Left lung (tissue), 10 donors: ENCODE data around the gene AK8. TPM values are rescaled to one million over a fixed set of nuclear protein-coding genes. Genes with fewer than 3 reads are reported as not detected.
"Not testable (repeated sequence)": the region's sequence is repeated elsewhere in the genome, so short reads cannot be mapped to it uniquely, and the experiment has no call there.

ENCODE experiments used
- ATAC-seq: fragments of 200-7000 bp; cut with Tn5 transposase; one replicate; pipeline ENCODE4 v1.9.1; 2020; ENCODE audit warnings: moderate library complexity
- DNase-seq, 4 donors: peaks; one replicate each; pipeline ENCODE4 v3.0.0-alpha.2; 2013 to 2020
- H3K27ac ChIP-seq, 2 donors: fragments of 200-600 bp; sonication (generic) in 1 of 2; one replicate each; pipeline versions ENCODE4 v1.5.0 to v1.8.0; 2020 to 2021
- H3K27me3 ChIP-seq, 2 donors: fragments of 200-600 bp; sonication (generic) in 1 of 2; one replicate each; pipeline versions ENCODE4 v1.5.0 to v1.8.0; 2020 to 2021
- H3K36me3 ChIP-seq, 2 donors: fragments of 200-600 bp; sonication (generic) in 1 of 2; one replicate each; pipeline versions ENCODE4 v1.5.0 to v1.8.0; 2020 to 2021
- H3K4me1 ChIP-seq, 2 donors: fragments of 200-600 bp; one replicate each; pipeline ENCODE4 v1.8.0; 2021
- H3K4me3 ChIP-seq, 2 donors: fragments of 200-600 bp; sonication (generic) in 1 of 2; one replicate each; pipeline versions ENCODE4 v1.5.0 to v1.8.0; 2020 to 2021; ENCODE audit warnings: mild to moderate bottlenecking in 1 of 2
- H3K9me3 ChIP-seq, 2 donors: fragments of 200-600 bp; sonication (generic) in 1 of 2; one replicate each; pipeline versions ENCODE4 v1.5.0 to v1.8.0; 2020 to 2021
- CTCF ChIP-seq, 2 donors: fragments of 200-600 bp; sonication (generic) in 1 of 2; IDR thresholded peaks; one replicate each; pipeline versions ENCODE4 v1.5.0 to v1.8.0; 2021; ENCODE audit warnings: antibody characterized with exemption in 2 of 2
- intact Hi-C, 2 donors: fragments of 100-400 bp; cut with DNase I; formaldehyde crosslinking; loops; one replicate each; pipeline versions ENCODE4 v1.11.2 to v1.14.2; 2022
- polyA plus RNA-seq, 6 donors: library from polyadenylated mRNA; unstranded; fragments of 120-200 nt; gene quantifications; one replicate each; pipeline ENCODE4 v1.2.1, GENCODE V29; 2013; ENCODE audit not compliant: insufficient read length in 6 of 6
- total RNA-seq, 2 donors: library from RNA; stranded (reverse); fragmentation: NEBNext Ultra II Directional; extraction: Animal tissue kit (Norgen Biotek cat#: 25700); gene quantifications; one replicate each; pipeline ENCODE4 v1.2.1, GENCODE V29; 2021
- donor health status: DM: no; HTN: yes; CAD: no.
- donor health status: DM: no; HTN: no; CAD: no.

The AK8 gene
- total and polyA plus RNA-seq, 8 donors: 0.55 to 3.6 (median 2.4) TPM

GRCh38 chr9:132712753-132713152 is 165.3 kb downstream of the AK8 start:
- Histone ChIP-seq H3K36me3 (no peaks in the 10 kb centered on the region), H3K4me1 (no peaks in the 10 kb centered on the region), H3K9me3 (no peaks in the 10 kb centered on the region), H3K27me3 (peaks cover 0 to 15% of the 10 kb centered on the region in 2 donors), H3K4me3 (no peak overlapping the region), H3K27ac (no peak overlapping the region)
- no peak for ATAC-seq
- no peak for TF ChIP-seq CTCF (IDR thresholded peaks at IDR 0.05)
- intact Hi-C loops: no loop called here
- no peak for DNase-seq

GRCh38 chr9:132711846-132712245 is 166.2 kb downstream of the AK8 start:
- peaks cover 0 to 6% of the 10 kb centered on the region in 2 donors for H3K27me3 ChIP-seq
- intact Hi-C loops: no loop called here

GRCh38 chr9:132711152-132711551 is 166.9 kb downstream of the AK8 start:
- H3K27ac ChIP-seq, ATAC-seq, DNase-seq, H3K4me3 ChIP-seq, H3K27me3 ChIP-seq, intact Hi-C loops, H3K36me3 ChIP-seq, H3K9me3 ChIP-seq, H3K4me1 ChIP-seq: not testable (repeated sequence)

More at GRCh38 chr9:132711846-132712245, 166.2 kb downstream of the AK8 start:
- Histone ChIP-seq H3K27ac (no peak overlapping the region), H3K4me1 (no peaks in the 10 kb centered on the region), H3K36me3 (no peaks in the 10 kb centered on the region), H3K4me3 (no peak overlapping the region), H3K9me3 (no peaks in the 10 kb centered on the region)
- TF ChIP-seq CTCF (IDR thresholded peaks at IDR 0.05): no peak
- no peak for DNase-seq
- no peak for ATAC-seq

GRCh38 chr9:132710333-132710732 is 167.8 kb downstream of the AK8 start:
- H3K4me3 ChIP-seq: no peak overlapping the region
- TF ChIP-seq CTCF (IDR thresholded peaks at IDR 0.05): no peak
- DNase-seq (no peak), ATAC-seq (no peak)
- no peak overlapping the region for H3K27ac ChIP-seq
- H3K36me3 ChIP-seq: no peaks in the 10 kb centered on the region
- no peaks in the 10 kb centered on the region for H3K4me1 ChIP-seq
- intact Hi-C loops: no loop called here
- no peaks in the 10 kb centered on the region for H3K27me3 ChIP-seq
- H3K9me3 ChIP-seq: no peaks in the 10 kb centered on the region

- Histone ChIP-seq H3K4me3 (no peak overlapping the region), H3K27ac (no peak overlapping the region), H3K4me1 (no peaks in the 10 kb centered on the region), H3K9me3 (no peaks in the 10 kb centered on the region), H3K36me3 (no peaks in the 10 kb centered on the region), H3K27me3 (no peaks in the 10 kb centered on the region)
- no peak for TF ChIP-seq CTCF (IDR thresholded peaks at IDR 0.05)
- no peak for DNase-seq
- intact Hi-C loops: no loop called here
- ATAC-seq: no peak
Observed at GRCh38 chr9:132708769-132709430, 169.2 kb downstream of the AK8 start.

- no peak overlapping the region for H3K27ac ChIP-seq
- no peaks in the 10 kb centered on the region for H3K4me1 ChIP-seq
- H3K27me3 ChIP-seq: no peaks in the 10 kb centered on the region
- intact Hi-C loops: no loop called here
- no peak for TF ChIP-seq CTCF (IDR thresholded peaks at IDR 0.05)
- DNase-seq (no peak), ATAC-seq (no peak)
- no peak overlapping the region for H3K4me3 ChIP-seq
- H3K9me3 ChIP-seq: no peaks in the 10 kb centered on the region
- no peaks in the 10 kb centered on the region for H3K36me3 ChIP-seq
Observed at GRCh38 chr9:132708239-132708638, 169.8 kb downstream of the AK8 start.
